Measurements from ENCODE around the gene FAM171A2.

- TF ChIP-seq, protein P1, sequence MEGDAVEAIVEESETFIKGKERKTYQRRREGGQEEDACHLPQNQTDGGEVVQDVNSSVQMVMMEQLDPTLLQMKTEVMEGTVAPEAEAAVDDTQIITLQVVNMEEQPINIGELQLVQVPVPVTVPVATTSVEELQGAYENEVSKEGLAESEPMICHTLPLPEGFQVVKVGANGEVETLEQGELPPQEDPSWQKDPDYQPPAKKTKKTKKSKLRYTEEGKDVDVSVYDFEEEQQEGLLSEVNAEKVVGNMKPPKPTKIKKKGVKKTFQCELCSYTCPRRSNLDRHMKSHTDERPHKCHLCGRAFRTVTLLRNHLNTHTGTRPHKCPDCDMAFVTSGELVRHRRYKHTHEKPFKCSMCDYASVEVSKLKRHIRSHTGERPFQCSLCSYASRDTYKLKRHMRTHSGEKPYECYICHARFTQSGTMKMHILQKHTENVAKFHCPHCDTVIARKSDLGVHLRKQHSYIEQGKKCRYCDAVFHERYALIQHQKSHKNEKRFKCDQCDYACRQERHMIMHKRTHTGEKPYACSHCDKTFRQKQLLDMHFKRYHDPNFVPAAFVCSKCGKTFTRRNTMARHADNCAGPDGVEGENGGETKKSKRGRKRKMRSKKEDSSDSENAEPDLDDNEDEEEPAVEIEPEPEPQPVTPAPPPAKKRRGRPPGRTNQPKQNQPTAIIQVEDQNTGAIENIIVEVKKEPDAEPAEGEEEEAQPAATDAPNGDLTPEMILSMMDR (IDR thresholded peaks at IDR 0.05; ENCODE audit: low read length), result no peak
- no peak for TF ChIP-seq EZH2 (optimal IDR thresholded peaks at IDR 0.05; ENCODE audit: low read depth, low read length)
Measured at GRCh38 chr17:44378171-44378705, 14.6 kb upstream of the FAM171A2 start.
